Nephron (organoid): ENCODE data around the gene MAP4K3.
A peak's percentile ranks its signal among the peaks of the same experiment; 100 is the strongest.

Experiments used
- H3K27ac Mint-ChIP-seq, 3 experiments: 2 replicates each; pipeline ENCODE4 v1.8.0; 2020; ENCODE audit warnings: mixed read lengths in 3 of 3, mild to moderate bottlenecking in 2 of 3, moderate library complexity in 1 of 3
- H3K27me3 Mint-ChIP-seq: 2 replicates; pipeline ENCODE4 v1.8.0; 2021; ENCODE audit warnings: low read depth, mild to moderate bottlenecking, moderate library complexity, mixed read lengths
- H3K36me3 Mint-ChIP-seq: 2 replicates; pipeline ENCODE4 v1.8.0; 2020; ENCODE audit warnings: low read depth, mixed read lengths
- H3K4me1 Mint-ChIP-seq: 2 replicates; pipeline ENCODE4 v1.8.0; 2020; ENCODE audit warnings: mixed read lengths
- H3K4me3 Mint-ChIP-seq, 3 experiments: 2 replicates each; pipeline ENCODE4 v1.8.0; 2020; ENCODE audit warnings: mild to moderate bottlenecking in 3 of 3, mixed read lengths in 3 of 3, moderate library complexity in 2 of 3
- H3K9me3 Mint-ChIP-seq: 2 replicates; pipeline ENCODE4 v1.8.0; 2020; ENCODE audit warnings: mixed read lengths
- CTCF ChIP-seq, 3 experiments: fragments of 200-600 bp; sonication (generic); IDR thresholded peaks; one replicate each; pipeline ENCODE4 v1.5.0; 2021; ENCODE audit warnings: antibody characterized with exemption in 3 of 3; ENCODE audit not compliant: unreplicated experiment in 3 of 3

MAP4K3 gene

GRCh38 chr2:39379643-39380524 is 57.2 kb downstream of the MAP4K3 start:
- H3K4me1 Mint-ChIP-seq, result peaks cover 28% of the 10 kb centered on the region
- H3K36me3 Mint-ChIP-seq, result peaks cover 29% of the 10 kb centered on the region
- H3K27me3 Mint-ChIP-seq, result no peaks in the 10 kb centered on the region
- H3K9me3 Mint-ChIP-seq, result peaks cover 7% of the 10 kb centered on the region
- no peak overlapping the region for H3K4me3 Mint-ChIP-seq
- H3K27ac Mint-ChIP-seq, result peak overlapping the region; percentile 7 to 66 (median 46)
- peak; percentile 61 to 69 (median 65) for TF ChIP-seq CTCF (IDR thresholded peaks at IDR 0.05; ENCODE audit: unreplicated experiment in 3 of 3)

GRCh38 chr2:39378968-39379367 is 58.1 kb downstream of the MAP4K3 start:
- no peak for TF ChIP-seq CTCF (IDR thresholded peaks at IDR 0.05; ENCODE audit: unreplicated experiment in 3 of 3)
- H3K36me3 Mint-ChIP-seq, result peaks cover 27% of the 10 kb centered on the region
- peaks cover 28% of the 10 kb centered on the region for H3K4me1 Mint-ChIP-seq
- no peak overlapping the region for H3K27ac Mint-ChIP-seq
- no peaks in the 10 kb centered on the region for H3K27me3 Mint-ChIP-seq
- peaks cover 6% of the 10 kb centered on the region for H3K9me3 Mint-ChIP-seq
- no peak overlapping the region for H3K4me3 Mint-ChIP-seq

GRCh38 chr2:39377226-39377939 is 59.7 kb downstream of the MAP4K3 start:
- Mint-ChIP-seq H3K4me3 (no peak overlapping the region), H3K4me1 (peaks cover 28% of the 10 kb centered on the region), H3K9me3 (peaks cover 22% of the 10 kb centered on the region), H3K27ac (peak overlapping the region in 1 of 3 experiments; percentile 20), H3K27me3 (no peaks in the 10 kb centered on the region), H3K36me3 (peaks cover 35% of the 10 kb centered on the region)
- no peak for TF ChIP-seq CTCF (IDR thresholded peaks at IDR 0.05; ENCODE audit: unreplicated experiment in 3 of 3)

GRCh38 chr2:39375917-39376316 is 61.2 kb downstream of the MAP4K3 start:
- TF ChIP-seq CTCF (IDR thresholded peaks at IDR 0.05; ENCODE audit: unreplicated experiment in 3 of 3), result no peak
- peaks cover 25% of the 10 kb centered on the region for H3K9me3 Mint-ChIP-seq
- peaks cover 16% of the 10 kb centered on the region for H3K4me1 Mint-ChIP-seq
- H3K36me3 Mint-ChIP-seq, result peaks cover 50% of the 10 kb centered on the region
- H3K27me3 Mint-ChIP-seq, result no peaks in the 10 kb centered on the region
- H3K4me3 Mint-ChIP-seq, result no peak overlapping the region
- no peak overlapping the region for H3K27ac Mint-ChIP-seq

GRCh38 chr2:39373181-39373802 is 63.8 kb downstream of the MAP4K3 start:
- H3K27ac Mint-ChIP-seq, result no peak overlapping the region
- no peak for TF ChIP-seq CTCF (IDR thresholded peaks at IDR 0.05; ENCODE audit: unreplicated experiment in 3 of 3)
- H3K36me3 Mint-ChIP-seq, result peaks cover 69% of the 10 kb centered on the region
- H3K9me3 Mint-ChIP-seq, result peaks cover 25% of the 10 kb centered on the region
- no peaks in the 10 kb centered on the region for H3K27me3 Mint-ChIP-seq
- no peaks in the 10 kb centered on the region for H3K4me1 Mint-ChIP-seq
- H3K4me3 Mint-ChIP-seq, result no peak overlapping the region
